NCI-H1092 (cell line): ENCODE measurements around the gene ODAD2.
"Not testable (repeated sequence)": the region's sequence is repeated elsewhere in the genome, so short reads cannot be mapped to it uniquely, and the experiment has no call there.

Experiments used
- DNase-seq: peaks from one replicate; lab custom pipeline; 2025; lab: John Stamatoyannopoulos, UW

ODAD2 gene

GRCh38 chr10:27969931-27970330 is 28.9 kb downstream of the ODAD2 start:
- not testable (repeated sequence) for DNase-seq

DNA sequence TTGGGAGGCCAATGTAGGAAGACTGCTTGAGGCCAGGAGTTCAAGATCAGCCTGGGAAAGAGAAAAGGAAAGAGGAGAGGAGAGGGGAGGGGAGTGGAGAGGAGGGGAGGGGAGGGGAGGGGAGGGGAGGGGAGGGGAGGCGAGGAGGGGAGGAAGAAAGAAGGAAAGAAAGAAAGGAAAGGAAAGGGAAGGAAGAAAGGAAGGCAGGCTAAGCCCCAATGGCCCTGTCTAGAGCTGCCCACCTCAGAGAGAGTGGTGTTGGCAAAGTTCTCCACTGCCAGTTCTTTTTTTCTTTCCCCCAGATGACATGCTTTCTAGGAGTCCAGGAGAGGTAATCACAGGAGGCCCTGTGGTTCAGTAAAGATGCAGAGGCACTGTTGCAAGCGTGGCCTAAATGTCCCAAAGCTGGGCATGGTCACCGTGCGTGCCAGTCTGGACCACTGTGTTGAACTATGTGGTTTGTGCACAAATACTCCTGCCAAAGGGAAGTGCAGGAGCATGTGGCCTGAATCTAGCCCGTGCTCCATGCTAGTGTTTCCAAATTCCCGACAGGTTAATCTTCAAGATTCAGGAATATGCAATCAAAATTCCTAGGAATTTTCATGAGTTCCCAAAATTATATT is 39.7 kb downstream of the ODAD2 start:
- no peak for DNase-seq

GRCh38 chr10:27958383-27958782 is 40.5 kb downstream of the ODAD2 start:
- not testable (repeated sequence) for DNase-seq

DNA sequence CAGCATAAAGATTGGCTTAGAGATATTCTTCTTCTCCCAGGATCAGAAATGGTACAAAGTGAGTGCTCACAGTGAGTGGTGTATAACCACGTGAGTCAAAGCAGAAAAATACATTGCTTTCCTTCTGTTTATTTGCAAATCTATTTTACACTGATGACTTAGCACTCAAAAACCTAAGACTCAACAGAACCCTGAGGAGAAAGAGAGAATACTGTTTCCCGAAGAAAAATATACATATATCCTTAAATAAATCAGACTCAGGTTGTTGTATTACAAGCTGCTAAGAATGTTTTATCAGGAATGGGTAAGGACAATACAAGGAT is 48.7 kb downstream of the ODAD2 start:
- no peak for DNase-seq

DNA sequence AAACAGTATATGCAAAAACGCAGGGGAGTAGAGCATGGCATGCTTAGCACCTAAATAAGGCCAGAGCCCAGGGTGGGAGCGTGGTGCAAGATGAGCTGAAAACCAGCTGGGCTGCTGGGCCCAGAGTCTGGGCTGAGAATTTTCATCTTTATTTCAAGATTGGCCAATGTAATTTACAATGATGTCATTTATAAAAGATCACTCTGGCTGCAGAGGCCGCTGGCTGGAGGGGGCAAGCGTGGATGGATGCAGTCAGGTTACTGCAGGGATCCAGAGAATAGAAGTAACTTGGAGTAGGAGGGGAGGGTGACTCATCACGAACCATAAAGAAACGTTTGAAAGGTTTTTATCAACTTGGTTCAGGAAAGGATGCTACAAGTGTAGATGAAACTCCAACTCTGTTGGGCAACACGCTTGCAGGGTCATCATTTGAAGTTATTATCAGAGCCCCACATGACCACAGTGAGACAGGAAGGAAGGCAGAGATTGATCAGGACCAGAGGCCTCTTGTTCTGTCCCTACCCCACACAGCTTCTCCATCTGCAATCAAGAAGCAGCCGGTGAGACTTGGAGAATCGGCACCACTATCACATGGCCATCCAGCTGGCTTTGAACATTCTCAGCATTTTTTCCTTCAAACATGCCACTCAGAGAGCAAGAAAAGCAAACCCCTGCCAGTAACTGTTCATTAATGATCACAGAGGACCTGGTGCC is 49.2 kb downstream of the ODAD2 start:
- no peak for DNase-seq

DNA sequence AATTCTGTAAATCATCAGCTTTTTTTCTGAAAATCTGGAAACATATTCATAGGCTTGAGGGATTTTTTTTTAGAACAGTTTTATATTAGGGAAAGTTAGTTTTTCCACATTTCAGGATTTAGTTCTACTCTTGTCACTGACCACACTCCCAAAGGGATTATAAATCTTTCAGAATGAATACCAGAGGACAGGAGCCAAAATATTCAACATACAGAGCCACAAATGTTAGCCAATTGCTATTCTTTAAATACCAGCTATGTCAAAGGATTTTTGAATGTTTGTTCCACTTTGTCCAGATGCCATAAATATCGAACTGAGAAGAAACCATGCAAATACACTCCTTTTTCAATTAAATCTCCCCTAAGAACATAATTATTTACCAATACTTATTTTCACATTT is 50.7 kb downstream of the ODAD2 start:
- no peak for DNase-seq

GRCh38 chr10:27947540-27947939 is 51.3 kb downstream of the ODAD2 start:
- DNase-seq = no peak

DNA sequence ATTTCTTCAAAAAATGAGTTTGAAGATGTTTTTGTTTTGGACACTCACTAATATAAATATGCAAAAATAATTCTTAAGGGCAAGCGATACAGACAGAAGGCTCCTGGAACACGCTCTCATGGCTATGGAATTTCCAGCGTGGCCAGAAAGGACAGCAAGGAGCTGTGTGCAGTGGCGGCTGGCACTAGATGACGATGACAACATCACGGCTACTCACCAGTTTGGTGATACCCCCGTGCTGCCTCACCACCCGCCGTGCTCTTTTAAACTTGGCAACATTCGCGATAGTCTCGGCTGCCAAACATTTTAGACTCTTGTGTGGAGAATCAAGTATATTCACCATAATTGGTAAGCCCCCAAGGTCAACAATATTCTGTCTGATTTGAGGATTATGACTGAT is 54.9 kb downstream of the ODAD2 start:
- DNase-seq = no peak

- DNase-seq = no peak
Measured at GRCh38 chr10:27914888-27915287, 84.0 kb downstream of the ODAD2 start.

GRCh38 chr10:27912231-27912630 is 86.6 kb downstream of the ODAD2 start:
- DNase-seq = no peak

GRCh38 chr10:27911539-27911938 is 87.3 kb downstream of the ODAD2 start:
- no peak for DNase-seq

GRCh38 chr10:27911011-27911410 is 87.9 kb downstream of the ODAD2 start:
- no peak for DNase-seq

DNA sequence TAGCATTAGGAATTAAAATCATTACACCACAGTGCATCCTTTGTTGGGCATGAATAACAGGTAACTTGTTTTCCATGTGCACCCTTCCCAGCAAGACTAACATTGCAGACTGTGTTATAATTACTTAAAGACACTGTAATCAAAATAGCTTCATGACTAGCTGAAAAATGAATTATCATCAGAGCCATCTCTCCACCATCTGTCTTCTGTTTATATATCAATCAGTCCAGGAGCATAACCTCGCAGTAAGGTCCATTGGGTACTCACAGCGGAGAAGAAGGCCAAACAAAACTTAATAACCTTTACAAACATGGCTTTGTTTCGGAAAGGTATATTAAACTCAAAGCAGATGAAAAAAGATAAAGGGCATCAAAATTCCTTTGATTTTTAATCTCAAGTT is 90.6 kb downstream of the ODAD2 start:
- DNase-seq = no peak

- DNase-seq = not testable (repeated sequence)
Measured at GRCh38 chr10:27899485-27899884, 99.4 kb downstream of the ODAD2 start.

DNA sequence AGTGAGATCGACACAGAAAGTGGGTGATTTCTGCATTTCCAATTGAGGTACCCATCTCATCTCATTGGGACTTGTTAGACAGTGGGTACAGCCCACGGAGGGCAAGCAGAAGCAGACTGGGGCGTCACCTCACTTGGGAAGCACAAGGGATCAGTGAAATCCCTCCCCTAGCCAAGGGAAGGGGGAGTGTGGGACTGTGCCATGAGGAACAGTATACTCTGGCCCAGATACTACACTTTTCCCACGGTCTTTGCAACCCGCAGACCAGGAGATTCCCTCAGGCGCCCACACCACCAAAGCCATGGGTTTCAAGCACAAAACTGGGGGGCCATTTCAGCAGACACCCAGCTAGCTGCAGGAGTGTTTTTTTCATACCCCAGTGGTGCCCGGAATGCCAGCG is 99.8 kb downstream of the ODAD2 start:
- DNase-seq = no peak

DNA sequence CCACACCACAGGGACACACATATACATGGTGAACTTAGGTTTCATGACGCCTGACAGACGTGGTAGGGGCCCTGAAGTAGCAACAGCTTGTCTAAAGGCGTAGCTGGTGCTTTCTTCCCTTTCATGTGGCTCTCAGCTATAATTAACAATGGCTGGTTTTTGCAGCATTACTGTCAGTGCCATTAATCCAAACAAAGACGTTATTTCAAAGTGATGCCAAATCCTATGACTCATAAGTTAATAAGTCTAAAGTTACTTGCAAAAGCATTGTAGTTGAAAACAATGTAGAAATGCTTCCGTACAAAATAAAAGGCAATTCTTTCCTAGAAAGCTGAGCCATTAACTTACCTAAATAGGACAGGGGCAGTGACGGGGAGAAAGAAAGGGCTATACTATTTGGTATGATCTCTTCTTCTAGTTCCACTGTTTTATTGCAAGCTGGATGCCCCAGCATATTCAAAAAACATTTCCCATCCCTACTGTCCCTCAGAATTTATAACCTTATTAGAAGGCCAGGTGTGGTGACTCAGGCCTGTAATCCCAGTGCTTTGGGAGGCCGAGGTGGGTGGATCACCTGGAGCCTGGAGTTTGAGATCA is 105.4 kb downstream of the ODAD2 start:
- DNase-seq = no peak

DNA sequence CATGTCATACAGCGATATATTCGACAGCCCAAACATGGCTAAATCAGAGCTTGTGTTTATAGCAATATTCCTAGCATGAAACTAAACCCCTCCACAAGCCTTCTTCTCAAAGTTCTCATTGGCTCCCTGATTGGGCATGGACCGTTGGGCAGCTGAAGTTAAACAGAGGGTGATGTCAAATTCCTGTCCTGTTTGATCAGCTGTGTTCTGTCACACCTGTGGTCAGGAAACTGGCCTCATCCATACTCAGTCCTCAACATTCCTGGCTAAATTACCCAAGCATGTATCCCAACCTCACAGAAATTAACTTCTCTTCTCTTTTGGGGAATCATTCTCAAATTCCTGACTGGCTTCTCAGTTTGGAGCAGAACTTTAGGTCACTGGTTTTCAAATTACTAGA is 107.9 kb downstream of the ODAD2 start:
- no peak for DNase-seq

GRCh38 chr10:27889518-27889917 is 109.4 kb downstream of the ODAD2 start:
- DNase-seq = no peak

DNA sequence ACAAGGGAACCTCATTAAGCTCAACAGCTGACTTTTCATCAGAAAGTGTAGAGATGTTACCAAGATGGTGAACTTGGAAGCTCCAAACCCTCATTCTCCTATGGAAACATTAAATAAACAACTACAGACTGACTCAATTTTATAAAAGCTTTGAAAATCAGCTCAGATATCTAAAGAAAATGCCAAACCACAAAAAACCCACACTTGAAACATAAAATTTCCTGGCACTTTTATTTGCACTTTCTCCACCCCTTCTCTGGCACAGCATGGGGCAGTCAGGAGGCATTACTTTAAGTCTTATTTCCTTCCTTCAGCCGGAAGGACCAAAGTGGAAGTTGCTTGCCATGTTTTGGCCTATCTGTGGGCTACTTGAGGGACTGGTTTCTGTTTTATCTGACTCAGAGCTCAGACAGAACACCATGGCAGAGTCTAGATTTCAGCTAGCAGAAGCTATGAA is 114.7 kb downstream of the ODAD2 start:
- no peak for DNase-seq

- no peak for DNase-seq
Measured at GRCh38 chr10:27878281-27878680, 120.6 kb downstream of the ODAD2 start.

- no peak for DNase-seq
Measured at GRCh38 chr10:27865221-27865635, 133.7 kb downstream of the ODAD2 start.

- DNase-seq = no peak
Measured at GRCh38 chr10:27861781-27862180, 137.1 kb downstream of the ODAD2 start.

DNA sequence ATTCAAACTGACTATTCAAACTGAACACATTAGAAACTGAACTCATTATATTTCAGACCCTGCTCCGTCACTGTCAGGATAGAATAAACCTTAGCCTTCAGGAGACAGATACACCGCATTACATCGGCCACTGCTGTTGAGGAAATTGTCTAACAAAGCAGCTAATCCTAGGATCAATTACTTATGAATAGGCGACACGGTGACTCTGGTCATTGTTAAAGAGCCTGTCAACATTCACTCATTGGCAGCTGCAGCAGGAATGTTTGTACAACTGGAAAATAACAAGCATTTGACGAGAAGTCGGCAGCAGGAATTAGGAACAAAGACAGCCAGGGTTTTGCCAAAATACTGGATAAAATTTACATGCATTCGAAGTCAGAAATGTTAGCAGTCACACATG is 141.3 kb downstream of the ODAD2 start:
- DNase-seq = no peak

- DNase-seq = no peak
Measured at GRCh38 chr10:27844223-27844622, 154.7 kb downstream of the ODAD2 start.
